ENCODE data around the gene NIPSNAP2.

Gene NIPSNAP2

DNA sequence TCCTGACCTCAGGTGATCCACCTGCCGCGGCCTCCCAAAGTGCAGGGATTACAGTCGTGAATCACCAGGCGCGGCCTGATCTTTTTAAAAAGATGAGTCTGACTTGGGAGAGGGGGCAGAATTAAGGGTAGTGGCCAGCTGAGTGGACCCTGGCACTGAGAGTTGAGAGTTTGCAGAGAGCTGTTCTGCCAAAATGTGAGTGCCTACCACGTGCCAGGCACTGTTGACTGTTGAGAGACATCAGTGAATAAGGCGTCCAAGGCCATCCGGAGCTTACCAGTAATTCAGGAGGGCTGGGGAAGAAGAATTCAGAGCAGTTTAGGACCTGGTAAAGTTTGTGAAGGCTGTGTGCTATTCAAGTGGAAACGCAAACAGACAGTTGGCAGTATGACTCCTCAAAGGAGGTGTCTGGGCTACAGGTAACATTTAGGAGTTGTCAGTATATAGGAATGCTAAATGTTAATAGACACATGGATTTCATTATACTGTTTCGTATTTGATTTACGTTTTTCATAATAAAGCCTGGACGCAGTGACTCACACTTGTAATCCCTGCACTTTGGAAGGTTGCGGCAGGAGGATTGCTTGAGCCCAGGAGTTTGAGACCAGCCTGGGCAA lies 1.5 kb downstream of the NIPSNAP2 start:
- TF ChIP-seq GATA2 (IDR thresholded peaks at IDR 0.05; ENCODE audit: low read depth, low read length) (no peak), GATA3 (IDR thresholded peaks at IDR 0.05; ENCODE audit: low read depth, low read length) (no peak)

GRCh38 chr7:55966851-55967250 lies 2.5 kb downstream of the NIPSNAP2 start:
- TF ChIP-seq GATA3 (IDR thresholded peaks at IDR 0.05; ENCODE audit: low read depth, low read length) = no peak
- TF ChIP-seq GATA2 (IDR thresholded peaks at IDR 0.05; ENCODE audit: low read depth, low read length) = no peak

GRCh38 chr7:55969391-55969790 lies 5.0 kb downstream of the NIPSNAP2 start:
- TF ChIP-seq GATA3 (IDR thresholded peaks at IDR 0.05; ENCODE audit: low read depth, low read length) (no peak), GATA2 (IDR thresholded peaks at IDR 0.05; ENCODE audit: low read depth, low read length) (no peak)

- TF ChIP-seq GATA2 (IDR thresholded peaks at IDR 0.05; ENCODE audit: low read depth, low read length) (no peak), GATA3 (IDR thresholded peaks at IDR 0.05; ENCODE audit: low read depth, low read length) (no peak)
Measured at GRCh38 chr7:55970561-55970960, 6.2 kb downstream of the NIPSNAP2 start.

GRCh38 chr7:55970978-55971377 lies 6.6 kb downstream of the NIPSNAP2 start:
- TF ChIP-seq GATA2 (IDR thresholded peaks at IDR 0.05; ENCODE audit: low read depth, low read length) (0 out of 2 replicates have a peak, but pooled peaks have one; percentile 20), GATA3 (IDR thresholded peaks at IDR 0.05; ENCODE audit: low read depth, low read length) (no peak)

DNA sequence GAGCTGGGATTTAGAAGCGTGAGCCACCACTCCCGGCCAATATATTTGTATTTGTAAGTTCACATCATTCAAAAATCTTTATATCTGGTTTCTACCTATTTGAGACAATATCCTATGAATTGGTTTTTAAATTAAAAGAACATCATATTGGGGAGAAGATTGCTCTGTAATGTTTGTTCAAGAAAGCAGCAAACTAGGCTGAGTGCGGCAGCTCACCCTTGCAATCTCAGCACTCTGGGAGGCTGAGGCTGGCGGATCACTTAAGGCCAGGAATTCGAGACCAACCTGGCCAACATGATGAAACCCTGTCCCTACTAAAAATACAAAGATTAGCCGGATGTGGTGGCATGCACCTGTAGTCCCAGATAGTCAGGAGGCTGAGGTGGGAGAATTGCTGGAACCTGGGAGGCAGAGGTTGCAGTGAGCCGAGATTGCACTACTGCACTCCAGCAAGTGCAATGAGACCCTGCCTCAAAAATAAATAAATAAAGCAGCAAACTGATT lies 9.4 kb downstream of the NIPSNAP2 start:
- TF ChIP-seq GATA2 (IDR thresholded peaks at IDR 0.05; ENCODE audit: low read depth, low read length) = no peak

GRCh38 chr7:55975988-55976633 lies 11.7 kb downstream of the NIPSNAP2 start:
- no peak for TF ChIP-seq GATA2 (IDR thresholded peaks at IDR 0.05; ENCODE audit: low read depth, low read length)
- TF ChIP-seq GATA3 (IDR thresholded peaks at IDR 0.05; ENCODE audit: low read depth, low read length) = no peak

- TF ChIP-seq GATA2 (IDR thresholded peaks at IDR 0.05; ENCODE audit: low read depth, low read length) (no peak), GATA3 (IDR thresholded peaks at IDR 0.05; ENCODE audit: low read depth, low read length) (no peak)
Measured at GRCh38 chr7:55977831-55978230, 13.4 kb downstream of the NIPSNAP2 start.

GRCh38 chr7:55980266-55980665 lies 15.9 kb downstream of the NIPSNAP2 start:
- TF ChIP-seq GATA3 (IDR thresholded peaks at IDR 0.05; ENCODE audit: low read depth, low read length) (no peak), GATA2 (IDR thresholded peaks at IDR 0.05; ENCODE audit: low read depth, low read length) (no peak)

- no peak for TF ChIP-seq GATA2 (IDR thresholded peaks at IDR 0.05; ENCODE audit: low read depth, low read length)
- no peak for TF ChIP-seq GATA3 (IDR thresholded peaks at IDR 0.05; ENCODE audit: low read depth, low read length)
Measured at GRCh38 chr7:55983537-55983936, 19.2 kb downstream of the NIPSNAP2 start.

DNA sequence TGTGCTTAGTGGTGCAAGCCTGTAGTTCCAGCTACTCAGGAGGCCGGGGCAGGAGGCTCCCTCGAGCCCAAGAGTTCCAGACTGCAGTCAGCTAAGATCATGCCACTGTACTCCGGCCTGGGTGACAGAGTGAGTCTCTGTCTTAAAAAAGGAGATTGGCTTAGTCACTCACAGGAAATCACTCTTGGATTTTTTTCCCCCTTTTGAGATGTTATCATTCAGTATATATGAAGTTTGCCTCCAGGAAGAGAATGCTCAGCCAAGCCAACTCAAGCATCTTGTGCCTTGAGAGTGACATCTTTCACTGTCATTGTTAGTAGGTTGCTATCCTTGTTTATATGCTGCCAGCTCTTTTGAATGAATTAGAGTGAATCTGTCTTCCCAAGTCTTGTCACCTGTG lies 28.0 kb downstream of the NIPSNAP2 start:
- TF ChIP-seq GATA3 (IDR thresholded peaks at IDR 0.05; ENCODE audit: low read depth, low read length) (no peak), GATA2 (IDR thresholded peaks at IDR 0.05; ENCODE audit: low read depth, low read length) (no peak)

DNA sequence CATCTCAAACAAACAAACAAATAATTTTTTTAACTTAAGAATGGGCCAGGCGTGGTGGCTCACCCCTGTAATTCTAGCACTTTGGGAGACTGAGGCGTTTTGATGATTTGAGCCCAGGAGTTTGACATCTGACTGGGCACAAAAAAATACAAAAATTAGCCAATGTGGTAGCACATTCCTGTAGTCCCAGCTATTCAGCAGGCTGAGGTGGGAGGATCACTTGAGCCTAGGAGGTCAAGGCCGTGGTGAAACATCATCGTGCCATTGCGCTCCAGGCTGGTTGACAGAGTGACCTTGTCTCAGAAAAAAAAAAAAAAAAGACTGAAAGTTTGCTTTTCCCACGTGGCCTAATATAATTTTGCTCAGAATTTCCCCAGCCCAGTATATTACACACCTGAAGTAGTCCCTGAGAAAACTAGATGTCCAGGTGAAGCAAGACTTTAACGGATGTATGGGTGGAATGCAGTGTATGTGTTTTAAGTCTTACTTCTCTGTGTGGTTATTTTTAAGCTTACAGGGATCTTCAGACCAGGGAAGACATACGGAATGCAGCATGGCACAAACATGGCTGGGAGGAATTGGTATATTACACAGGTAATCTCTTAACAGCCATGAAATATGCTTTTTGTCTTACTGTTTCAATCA lies 32.6 kb downstream of the NIPSNAP2 start:
- TF ChIP-seq GATA3 (IDR thresholded peaks at IDR 0.05; ENCODE audit: low read depth, low read length) (no peak), GATA2 (IDR thresholded peaks at IDR 0.05; ENCODE audit: low read depth, low read length) (no peak)

DNA sequence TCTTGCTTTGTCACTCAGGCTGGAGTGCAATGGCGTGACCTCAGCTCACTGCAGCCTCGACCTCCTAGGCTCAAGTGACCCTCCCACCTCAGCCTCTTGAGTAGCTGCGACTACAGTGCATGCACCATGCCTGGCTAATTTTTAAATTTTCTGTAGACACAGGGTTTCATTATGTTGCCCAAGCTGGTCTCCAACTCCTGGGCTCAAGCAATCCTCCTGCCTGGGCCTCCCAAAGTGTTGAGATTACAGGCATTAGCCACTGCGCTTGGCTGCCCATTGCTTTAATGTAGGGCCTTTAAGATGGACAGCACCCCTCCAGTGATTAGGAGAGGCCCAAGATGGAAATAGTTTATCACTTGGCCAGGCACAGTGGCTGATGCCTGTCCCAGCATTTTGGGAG lies 39.4 kb downstream of the NIPSNAP2 start:
- TF ChIP-seq GATA3 (IDR thresholded peaks at IDR 0.05; ENCODE audit: low read depth, low read length) = no peak
- no peak for TF ChIP-seq GATA2 (IDR thresholded peaks at IDR 0.05; ENCODE audit: low read depth, low read length)

- no peak for TF ChIP-seq GATA2 (IDR thresholded peaks at IDR 0.05; ENCODE audit: low read depth, low read length)
- no peak for TF ChIP-seq GATA3 (IDR thresholded peaks at IDR 0.05; ENCODE audit: low read depth, low read length)
Measured at GRCh38 chr7:56007167-56007652, 42.8 kb downstream of the NIPSNAP2 start.

DNA sequence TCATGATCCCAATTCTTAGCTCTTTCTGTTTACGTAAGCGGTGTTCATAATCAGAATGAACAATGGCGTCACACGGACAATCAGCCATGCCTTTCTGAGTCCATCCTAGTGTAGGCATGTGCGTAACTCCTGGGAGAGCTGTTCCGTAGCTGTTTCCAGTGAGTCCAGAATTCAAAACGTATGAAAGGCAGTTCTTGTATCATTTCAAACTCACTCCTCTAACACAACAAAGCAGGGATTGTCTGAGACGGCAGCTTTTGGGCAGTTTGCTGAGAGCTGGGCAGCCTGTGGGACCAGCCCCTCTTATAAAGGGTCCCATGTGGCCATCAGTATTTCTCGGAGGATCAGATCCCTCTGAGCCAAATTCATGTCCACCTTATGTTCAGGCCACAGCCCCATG lies 43.5 kb downstream of the NIPSNAP2 start:
- TF ChIP-seq GATA2 (IDR thresholded peaks at IDR 0.05; ENCODE audit: low read depth, low read length) (no peak), GATA3 (IDR thresholded peaks at IDR 0.05; ENCODE audit: low read depth, low read length) (no peak)
